Small intestine (tissue), 7 donors: Measurements from ENCODE around the gene C15orf61. TPM values are rescaled to one million over a fixed set of nuclear protein-coding genes. Genes with fewer than 3 reads are reported as not detected.
A peak's percentile ranks its signal among the peaks of the same experiment; 100 is the strongest.

Experiments used
- DNase-seq, 2 donors: peaks; one replicate each; pipeline versions ENCODE4 v3.0.0 to v3.0.0-alpha.2; 2013
- FAIRE-seq: peaks from 2 replicates; lab custom pipeline; 2012; peaks lifted over from hg19 to GRCh38; lab: Jason Lieb, UNC
- H3K27ac ChIP-seq, 3 donors: one replicate each; pipeline ENCODE4 v1.5.1; 2013; ENCODE audit warnings: low read length in 2 of 3, mild to moderate bottlenecking in 2 of 3, control low read depth in 1 of 3, inconsistent platforms in 1 of 3, low read depth in 1 of 3, moderate library complexity in 1 of 3
- H3K27me3 ChIP-seq, 3 donors: one replicate each; pipeline ENCODE4 v1.6.1; 2013; ENCODE audit warnings: low read length in 3 of 3, inconsistent platforms in 1 of 3; ENCODE audit not compliant: control insufficient read depth in 3 of 3, insufficient read depth in 3 of 3
- H3K36me3 ChIP-seq, 3 donors: one replicate each; pipeline ENCODE4 v1.6.1; 2013; ENCODE audit warnings: low read length in 3 of 3, inconsistent platforms in 1 of 3, low read depth in 1 of 3, mild to moderate bottlenecking in 1 of 3, moderate library complexity in 1 of 3; ENCODE audit not compliant: control insufficient read depth in 3 of 3, insufficient read depth in 2 of 3
- H3K4me1 ChIP-seq, 3 donors: one replicate each; pipeline ENCODE4 v1.6.1; 2013; ENCODE audit warnings: low read length in 2 of 3, inconsistent platforms in 1 of 3, low read depth in 1 of 3, mild to moderate bottlenecking in 1 of 3, moderate library complexity in 1 of 3; ENCODE audit not compliant: control insufficient read depth in 3 of 3, insufficient read depth in 2 of 3
- H3K4me3 ChIP-seq, 3 donors: one replicate each; pipeline ENCODE4 v1.5.1; 2013; ENCODE audit warnings: low read length in 3 of 3, control low read depth in 1 of 3, inconsistent platforms in 1 of 3, low read depth in 1 of 3, mild to moderate bottlenecking in 1 of 3, moderate library complexity in 1 of 3
- H3K9me3 ChIP-seq, 2 donors: one replicate each; pipeline ENCODE4 v1.6.1; 2013; ENCODE audit warnings: low read depth in 1 of 2, low read length in 1 of 2; ENCODE audit not compliant: control insufficient read depth in 2 of 2, insufficient read depth in 1 of 2
- WGBS, 3 donors: extraction: QIAGEN DNeasy Blood & Tissue Kit; methylation state at CpG; one replicate each; pipeline ENCODE4 v1.1.7; 2013; 5-methylcytosine and 5-hydroxymethylcytosine counted together
- polyA plus RNA-seq, 4 donors: library from polyadenylated mRNA; stranded (reverse) in 3 of 4; unstranded in 1 of 4; fragments of 200-250 nt in 3 of 4; fragments of 120-200 nt in 1 of 4; gene quantifications; one replicate each; pipeline versions ENCODE4 v1.2.1 to v1.2.3, GENCODE V29; 2013
- donor health status: healthy with polysubstance abuse.
- donor health status: control.
- donor health status: control.
- donor health status: Bipolar disorder and iron deficiency.
- donor health status: healthy.

C15orf61 gene
- polyA plus RNA-seq, 4 donors: 2.2 to 4.5 (median 2.8) TPM

- H3K36me3 ChIP-seq: peaks cover 0 to 10% (median 3%) of the 10 kb centered on the region in 3 donors
- peaks cover 0 to 7% (median 2%) of the 10 kb centered on the region in 3 donors for H3K4me1 ChIP-seq
- DNase-seq (peak; percentile 83 to 92), FAIRE-seq (no peak)
- 0 to 1% (median 0%) methylated on average over 65 to 91 of the region's 91 CpGs for WGBS, 3 donors
- H3K4me3 ChIP-seq: peak within 1 kb of the TSS; percentile 87 to 94 (median 88)
- H3K27ac ChIP-seq: peak within 1 kb of the TSS; percentile 88 to 96 (median 92)
- no peaks in the 10 kb centered on the region for H3K9me3 ChIP-seq
- no peaks in the 10 kb centered on the region for H3K27me3 ChIP-seq
These were observed 21.8 kb downstream of the C15orf61 start, which contains the start of gene MAP2K5 for GRCh38 chr15:67542420-67543347. Gene MAP2K5, plus strand, starts transcription at chr15:67542703. Its CDS starts 633 bp downstream, at chr15:67543336.

DNA sequence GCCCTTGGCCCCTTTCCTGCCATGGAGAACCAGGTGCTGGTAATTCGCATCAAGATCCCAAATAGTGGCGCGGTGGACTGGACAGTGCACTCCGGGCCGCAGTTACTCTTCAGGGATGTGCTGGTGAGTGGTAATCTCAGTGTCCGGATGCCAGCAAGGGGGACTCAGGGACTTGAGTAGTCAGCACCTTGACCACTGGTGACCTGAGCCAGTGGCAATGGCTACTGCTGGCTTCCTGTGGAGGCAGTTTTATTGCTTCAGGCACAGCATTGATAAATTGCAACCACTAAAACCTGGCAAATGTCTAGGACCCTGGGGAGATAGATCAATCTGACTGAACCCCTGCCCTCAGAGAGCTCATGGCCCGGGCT is 22.4 kb downstream of the C15orf61 start:
- Histone ChIP-seq H3K9me3 (no peaks in the 10 kb centered on the region), H3K27ac (peak overlapping the region; percentile 76 to 96 (median 92)), H3K27me3 (no peaks in the 10 kb centered on the region), H3K36me3 (peaks cover 0 to 10% (median 3%) of the 10 kb centered on the region in 3 donors), H3K4me3 (peak overlapping the region; percentile 87 to 94 (median 88)), H3K4me1 (peaks cover 0 to 7% (median 2%) of the 10 kb centered on the region in 3 donors)
- WGBS, 3 donors: 21 to 33% (median 28%) methylated on average over 7 of the region's 7 CpGs
- FAIRE-seq (no peak), DNase-seq (peak in 1 of 2 donors; percentile 37)

DNA sequence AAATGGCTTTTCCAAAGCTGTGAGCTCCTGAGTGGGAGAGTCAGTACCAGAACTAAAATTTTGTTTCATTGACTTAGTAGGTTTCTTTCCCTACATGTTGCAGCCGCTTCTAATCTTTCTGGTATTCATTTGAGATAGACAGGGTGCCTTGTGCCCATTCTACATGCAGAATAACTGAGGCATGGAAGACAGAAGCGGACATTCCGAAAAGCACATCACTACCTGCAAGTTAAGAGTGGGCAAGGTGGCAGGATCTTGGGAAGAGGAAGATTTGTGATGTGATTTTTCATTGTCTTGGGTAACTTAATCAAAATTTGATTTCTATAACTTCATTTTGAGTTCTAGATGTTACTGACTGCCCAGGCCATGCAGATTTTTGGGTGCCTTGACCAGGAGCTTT is 23.5 kb downstream of the C15orf61 start:
- Histone ChIP-seq H3K27ac (no peak overlapping the region), H3K4me3 (no peak overlapping the region), H3K36me3 (peaks cover 0 to 10% (median 3%) of the 10 kb centered on the region in 3 donors), H3K4me1 (peaks cover 0 to 7% (median 2%) of the 10 kb centered on the region in 3 donors), H3K27me3 (no peaks in the 10 kb centered on the region), H3K9me3 (no peaks in the 10 kb centered on the region)
- no peak for FAIRE-seq
- no peak for DNase-seq
- WGBS, 3 donors: 79 to 97% (median 91%) methylated on average over 3 of the region's 3 CpGs

DNA sequence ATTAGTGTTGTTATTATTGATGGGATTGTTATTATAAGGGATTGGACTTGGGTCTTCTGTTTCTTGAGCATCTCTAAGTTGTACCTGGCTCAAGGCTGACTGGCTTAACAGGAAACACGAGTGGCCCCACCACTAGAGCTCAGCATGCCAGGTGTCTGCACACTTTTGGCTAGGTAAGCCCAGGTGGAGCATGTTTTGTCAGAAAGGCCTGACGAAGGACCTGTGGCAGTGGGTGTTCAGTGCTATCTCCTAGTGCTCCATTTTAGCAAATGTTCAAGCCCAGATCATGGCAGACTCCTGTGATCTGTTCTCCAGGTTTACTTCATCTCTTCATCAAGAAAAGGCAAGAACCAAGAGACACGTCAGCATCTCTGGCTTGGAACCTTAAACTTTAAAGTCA is 24.9 kb downstream of the C15orf61 start:
- Histone ChIP-seq H3K9me3 (no peaks in the 10 kb centered on the region), H3K4me3 (no peak overlapping the region), H3K4me1 (peaks cover 0 to 7% (median 2%) of the 10 kb centered on the region in 3 donors), H3K36me3 (peaks cover 0 to 16% (median 3%) of the 10 kb centered on the region in 3 donors), H3K27me3 (no peaks in the 10 kb centered on the region), H3K27ac (no peak overlapping the region)
- 68 to 83% (median 70%) methylated on average over 3 of the region's 3 CpGs for WGBS, 3 donors
- no peak for DNase-seq
- FAIRE-seq: no peak

- Histone ChIP-seq H3K36me3 (peaks cover 3 to 21% (median 3%) of the 10 kb centered on the region in 3 donors), H3K4me3 (no peak overlapping the region), H3K27ac (no peak overlapping the region), H3K9me3 (no peaks in the 10 kb centered on the region), H3K27me3 (no peaks in the 10 kb centered on the region), H3K4me1 (peaks cover 0 to 7% (median 6%) of the 10 kb centered on the region in 3 donors)
- WGBS, 3 donors: 35 to 65% (median 49%) methylated on average over 2 of the region's 2 CpGs
- FAIRE-seq: no peak
- DNase-seq: peak in 1 of 2 donors; percentile 25
These were observed 26.1 kb downstream of the C15orf61 start for GRCh38 chr15:67547064-67547463.

DNA sequence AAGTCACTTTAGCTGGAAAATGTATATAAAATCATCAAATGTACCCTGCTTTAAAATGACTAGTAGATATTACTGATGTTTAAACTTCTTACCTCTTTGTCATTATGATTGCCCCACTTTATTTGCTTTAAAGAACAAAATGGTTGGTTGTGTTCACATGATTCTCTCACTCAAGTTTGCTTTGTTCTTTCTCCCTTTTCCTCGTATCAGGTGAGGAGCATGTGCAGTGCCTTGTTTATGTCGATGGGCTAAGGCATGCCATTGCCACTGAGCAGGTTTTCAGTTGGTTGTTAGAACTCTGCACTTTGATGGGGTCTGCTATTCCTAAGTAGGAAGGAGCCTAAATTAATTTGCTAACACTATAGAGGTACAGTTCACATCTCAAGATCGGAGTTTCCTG is 26.9 kb downstream of the C15orf61 start:
- no peak overlapping the region for H3K27ac ChIP-seq
- H3K9me3 ChIP-seq: no peaks in the 10 kb centered on the region
- FAIRE-seq: no peak
- no peak overlapping the region for H3K4me3 ChIP-seq
- H3K27me3 ChIP-seq: no peaks in the 10 kb centered on the region
- peaks cover 0 to 7% (median 6%) of the 10 kb centered on the region in 3 donors for H3K4me1 ChIP-seq
- 70 to 79% (median 74%) methylated on average over 3 of the region's 3 CpGs for WGBS, 3 donors
- DNase-seq: no peak
- H3K36me3 ChIP-seq: peaks cover 3 to 21% (median 3%) of the 10 kb centered on the region in 3 donors

DNA sequence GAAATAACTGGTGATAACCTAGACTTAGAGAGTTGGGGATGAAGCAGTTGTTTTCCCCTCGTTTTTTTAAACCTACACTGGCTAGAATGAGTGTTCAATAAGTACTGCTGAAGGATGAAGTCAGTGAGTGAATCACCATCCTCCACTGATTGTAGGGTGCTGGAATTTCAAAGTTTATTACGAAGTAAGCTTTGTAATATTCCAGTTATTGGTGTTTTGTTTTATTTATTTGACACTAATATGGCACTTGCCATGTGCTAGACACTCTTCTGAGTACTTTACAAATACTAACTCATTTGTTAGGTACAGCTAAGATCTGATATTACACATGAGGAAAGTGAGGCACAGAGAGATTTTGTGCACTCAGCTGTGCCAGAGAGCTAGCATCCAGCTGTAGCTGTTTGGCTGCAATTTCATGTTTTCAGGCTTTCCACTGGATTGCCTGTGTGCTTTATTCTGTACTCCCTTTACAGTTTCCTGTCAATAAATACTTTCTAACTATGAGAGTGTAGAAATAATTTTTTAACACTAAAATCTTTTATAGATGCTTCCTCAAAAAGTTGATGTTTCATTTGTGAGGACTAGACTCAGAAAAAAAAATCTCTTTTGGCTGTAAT is 27.4 kb downstream of the C15orf61 start:
- Histone ChIP-seq H3K4me3 (no peak overlapping the region), H3K27me3 (no peaks in the 10 kb centered on the region), H3K36me3 (peaks cover 3 to 21% (median 6%) of the 10 kb centered on the region in 3 donors), H3K4me1 (peaks cover 0 to 7% (median 6%) of the 10 kb centered on the region in 3 donors), H3K27ac (no peak overlapping the region), H3K9me3 (no peaks in the 10 kb centered on the region)
- no peak for FAIRE-seq
- 56 to 73% (median 58%) methylated on average over 2 of the region's 2 CpGs for WGBS, 3 donors
- no peak for DNase-seq
